ENCODE results near the gene MTR.

- TF ChIP-seq EZH2phosphoT487 (IDR thresholded peaks at IDR 0.05; ENCODE audit: insufficient read depth, low read depth) (no peak), EZH2 (IDR thresholded peaks at IDR 0.05; ENCODE audit: insufficient read depth, poor library complexity, severe bottlenecking) (no peak)
Observed at GRCh38 chr1:236810018-236810417, 14.9 kb downstream of the MTR start.
